Measurements from ENCODE around the gene ME3.

ME3 gene

DNA sequence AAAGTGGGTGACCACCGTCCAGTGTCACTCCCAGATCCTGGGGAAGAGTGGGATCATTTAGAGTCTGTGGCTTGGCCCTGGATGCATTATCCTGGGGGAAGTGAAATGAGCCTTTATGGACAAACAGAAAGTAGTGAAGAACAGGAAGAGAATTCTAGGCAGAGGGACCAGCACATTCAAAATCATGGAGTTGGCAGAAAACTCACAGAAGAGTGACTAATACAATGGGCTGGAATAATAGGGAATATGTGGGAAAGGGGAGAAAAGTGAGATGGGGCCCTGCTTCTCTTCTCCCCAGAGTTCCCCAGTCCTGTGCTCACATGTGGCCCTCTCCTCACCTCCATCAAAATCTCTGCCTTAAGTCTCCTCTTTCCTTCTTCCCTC, 213.4 kb downstream of the ME3 start:
- Histone ChIP-seq H3K36me3 (ENCODE audit: control insufficient read depth, low read depth, low read length) (no peaks in the 10 kb centered on the region), H3K9me3 (ENCODE audit: control insufficient read depth, low read depth, low read length) (no peaks in the 10 kb centered on the region), H3K9ac (ENCODE audit: low read length) (no peak overlapping the region), H3K27ac (ENCODE audit: low read length) (no peak overlapping the region), H3K4me1 (ENCODE audit: control insufficient read depth, low read depth, low read length) (no peaks in the 10 kb centered on the region), H3K27me3 (ENCODE audit: control insufficient read depth, insufficient read depth, low read length) (no peaks in the 10 kb centered on the region), H3K4me3 (ENCODE audit: low read length) (no peak overlapping the region)

DNA sequence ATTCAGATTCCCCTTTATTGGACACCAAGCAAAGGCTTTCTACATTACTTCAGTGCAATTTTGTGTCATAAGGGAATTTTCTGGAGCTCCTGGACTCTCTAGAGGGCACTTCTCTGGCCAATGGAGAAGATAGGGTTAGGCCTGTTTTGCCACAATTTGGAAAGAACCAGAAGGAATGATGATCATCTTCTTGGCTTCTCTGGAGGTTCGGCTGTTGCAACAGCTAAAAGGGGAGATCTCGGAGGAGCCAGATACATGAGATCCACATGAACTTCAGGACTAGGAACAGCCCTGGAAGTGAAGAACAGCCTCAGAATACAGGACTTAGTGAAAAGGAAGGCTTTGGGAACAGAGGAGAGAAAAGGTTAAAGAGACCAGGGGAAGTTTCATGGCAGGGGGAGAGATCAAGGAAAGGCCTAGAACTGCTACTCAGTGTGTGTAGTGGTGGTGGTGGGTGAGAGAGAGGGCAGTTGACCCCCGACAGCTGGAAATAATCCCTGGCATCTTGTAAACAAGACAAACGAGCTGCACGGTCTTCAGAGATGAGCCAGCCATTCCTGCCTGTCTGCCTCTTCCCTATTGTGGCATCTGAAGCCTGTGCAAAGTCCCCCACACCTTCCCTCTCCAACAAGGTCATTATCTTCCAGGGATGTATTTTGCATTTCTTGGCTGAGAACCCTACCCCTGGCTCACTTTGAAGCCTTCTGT, 214.0 kb downstream of the ME3 start:
- H3K27ac ChIP-seq (ENCODE audit: low read length) = no peak overlapping the region
- H3K9ac ChIP-seq (ENCODE audit: low read length) = no peak overlapping the region
- H3K4me3 ChIP-seq (ENCODE audit: low read length) = no peak overlapping the region
- H3K4me1 ChIP-seq (ENCODE audit: control insufficient read depth, low read depth, low read length) = no peaks in the 10 kb centered on the region
- H3K36me3 ChIP-seq (ENCODE audit: control insufficient read depth, low read depth, low read length) = no peaks in the 10 kb centered on the region
- no peaks in the 10 kb centered on the region for H3K9me3 ChIP-seq (ENCODE audit: control insufficient read depth, low read depth, low read length)
- no peaks in the 10 kb centered on the region for H3K27me3 ChIP-seq (ENCODE audit: control insufficient read depth, insufficient read depth, low read length)

DNA sequence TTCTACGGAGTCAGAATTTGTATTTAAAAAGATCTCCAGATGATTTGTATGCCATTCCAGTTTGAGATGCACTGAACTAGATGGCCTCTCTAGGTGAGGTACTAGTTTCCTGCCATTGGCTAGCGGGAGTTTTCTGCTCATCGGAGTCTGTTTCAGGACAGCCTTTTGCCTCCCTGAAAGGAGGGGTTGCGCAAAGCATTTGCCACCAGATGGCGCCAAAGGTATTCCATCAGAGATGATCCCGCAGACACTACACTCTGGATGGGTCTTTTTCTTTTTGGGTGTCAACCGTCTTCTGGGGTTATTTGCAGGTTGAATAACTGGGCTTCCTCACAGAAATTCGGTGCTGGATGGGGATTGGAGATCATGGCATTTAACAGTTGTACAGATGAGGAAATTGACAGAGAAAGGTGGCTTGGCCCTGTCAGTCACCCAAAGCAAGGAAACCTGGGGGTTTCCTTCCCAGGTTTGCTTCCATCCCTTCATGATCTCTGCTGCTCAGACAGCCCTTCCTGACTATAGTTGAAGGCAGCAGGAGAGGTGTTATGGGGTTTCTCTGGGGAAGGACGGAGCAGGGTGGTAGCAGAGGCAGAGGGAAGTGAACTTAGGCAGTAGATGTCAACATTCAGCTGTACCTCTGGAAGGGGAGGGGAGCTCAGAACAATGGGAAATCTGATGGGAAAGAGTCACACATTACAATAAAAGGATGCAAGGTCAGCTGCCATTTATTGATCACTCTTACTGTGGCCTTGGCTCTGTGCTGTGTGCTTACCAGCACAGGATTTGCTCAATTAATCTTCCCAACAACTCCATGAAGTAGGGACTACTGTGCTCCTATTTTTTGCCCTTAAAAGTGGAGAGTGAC, 216.1 kb downstream of the ME3 start:
- H3K4me1 ChIP-seq (ENCODE audit: control insufficient read depth, low read depth, low read length) = no peaks in the 10 kb centered on the region
- H3K27me3 ChIP-seq (ENCODE audit: control insufficient read depth, insufficient read depth, low read length) = no peaks in the 10 kb centered on the region
- no peak overlapping the region for H3K9ac ChIP-seq (ENCODE audit: low read length)
- H3K9me3 ChIP-seq (ENCODE audit: control insufficient read depth, low read depth, low read length) = no peaks in the 10 kb centered on the region
- H3K4me3 ChIP-seq (ENCODE audit: low read length) = no peak overlapping the region
- no peak overlapping the region for H3K27ac ChIP-seq (ENCODE audit: low read length)
- H3K36me3 ChIP-seq (ENCODE audit: control insufficient read depth, low read depth, low read length) = no peaks in the 10 kb centered on the region

DNA sequence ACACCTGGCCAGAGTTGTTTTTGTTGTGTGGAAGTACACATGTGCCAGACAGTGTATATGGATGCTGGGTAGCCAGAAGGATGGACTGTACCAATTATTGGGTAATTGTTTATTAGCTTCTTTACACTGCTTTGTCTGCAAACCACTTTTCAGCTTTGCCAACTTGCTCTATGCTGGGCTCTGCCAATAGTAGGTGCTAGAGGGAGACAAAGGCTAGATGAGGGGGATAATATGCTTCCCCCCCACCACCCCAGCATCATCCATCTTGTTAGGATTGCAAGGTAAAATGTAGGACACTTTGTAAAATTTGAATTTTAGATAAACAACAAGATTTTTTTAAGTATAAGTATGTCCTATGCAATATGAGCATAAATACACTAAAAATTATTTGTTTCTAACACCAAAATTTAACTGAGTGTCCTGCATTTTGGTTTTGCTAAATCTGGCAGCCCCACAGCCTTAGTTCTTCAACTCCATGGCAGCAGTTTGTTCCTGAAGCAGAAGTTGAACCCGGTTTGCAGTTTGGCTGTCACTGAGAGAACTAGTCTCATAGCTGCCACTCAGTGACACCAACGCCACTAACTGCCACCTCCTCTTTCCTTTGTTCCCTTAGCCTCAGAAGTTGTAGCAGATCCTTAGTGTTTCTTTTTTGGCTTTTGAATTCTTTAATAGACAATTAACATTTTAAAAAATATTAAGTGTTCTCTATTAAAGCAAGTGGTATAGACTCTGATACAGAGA, 219.0 kb downstream of the ME3 start:
- Histone ChIP-seq H3K9me3 (ENCODE audit: control insufficient read depth, low read depth, low read length) (no peaks in the 10 kb centered on the region), H3K4me1 (ENCODE audit: control insufficient read depth, low read depth, low read length) (no peaks in the 10 kb centered on the region), H3K36me3 (ENCODE audit: control insufficient read depth, low read depth, low read length) (no peaks in the 10 kb centered on the region), H3K27me3 (ENCODE audit: control insufficient read depth, insufficient read depth, low read length) (no peaks in the 10 kb centered on the region), H3K4me3 (ENCODE audit: low read length) (no peak overlapping the region), H3K9ac (ENCODE audit: low read length) (no peak overlapping the region), H3K27ac (ENCODE audit: low read length) (no peak overlapping the region)

DNA sequence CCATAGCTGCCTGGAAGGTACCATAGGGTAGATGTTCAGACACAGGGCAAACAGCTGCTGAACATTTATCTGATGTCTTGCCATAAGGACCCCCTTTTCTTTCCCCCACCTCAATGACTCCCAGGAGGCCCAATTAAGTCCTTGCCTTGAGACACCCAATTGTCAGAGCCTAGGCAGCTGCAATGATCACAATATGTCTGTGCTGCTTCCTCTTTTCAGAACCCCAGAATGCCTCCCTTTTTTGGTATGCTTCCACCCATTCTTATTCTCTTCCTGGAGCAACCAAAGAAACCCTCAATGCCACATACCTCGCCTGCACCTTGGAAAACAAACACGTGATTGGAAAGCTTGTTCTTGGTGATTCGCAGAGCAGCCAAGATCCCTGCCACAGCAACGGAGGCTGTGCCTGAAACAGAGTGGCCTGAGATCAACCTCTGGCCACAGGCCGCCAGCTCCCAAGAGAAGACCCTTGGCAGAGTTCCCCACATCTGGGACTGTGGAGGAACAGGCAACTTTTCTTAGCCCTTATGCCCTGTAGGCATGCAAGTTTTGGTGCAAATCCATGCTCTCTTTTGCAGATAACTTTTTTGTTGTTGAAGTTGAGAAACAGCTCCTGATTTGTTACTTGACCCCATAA, 222.3 kb downstream of the ME3 start:
- Histone ChIP-seq H3K27me3 (ENCODE audit: control insufficient read depth, insufficient read depth, low read length) (no peaks in the 10 kb centered on the region), H3K9me3 (ENCODE audit: control insufficient read depth, low read depth, low read length) (no peaks in the 10 kb centered on the region), H3K9ac (ENCODE audit: low read length) (no peak overlapping the region), H3K27ac (ENCODE audit: low read length) (no peak overlapping the region), H3K36me3 (ENCODE audit: control insufficient read depth, low read depth, low read length) (no peaks in the 10 kb centered on the region), H3K4me3 (ENCODE audit: low read length) (no peak overlapping the region), H3K4me1 (ENCODE audit: control insufficient read depth, low read depth, low read length) (no peaks in the 10 kb centered on the region)

DNA sequence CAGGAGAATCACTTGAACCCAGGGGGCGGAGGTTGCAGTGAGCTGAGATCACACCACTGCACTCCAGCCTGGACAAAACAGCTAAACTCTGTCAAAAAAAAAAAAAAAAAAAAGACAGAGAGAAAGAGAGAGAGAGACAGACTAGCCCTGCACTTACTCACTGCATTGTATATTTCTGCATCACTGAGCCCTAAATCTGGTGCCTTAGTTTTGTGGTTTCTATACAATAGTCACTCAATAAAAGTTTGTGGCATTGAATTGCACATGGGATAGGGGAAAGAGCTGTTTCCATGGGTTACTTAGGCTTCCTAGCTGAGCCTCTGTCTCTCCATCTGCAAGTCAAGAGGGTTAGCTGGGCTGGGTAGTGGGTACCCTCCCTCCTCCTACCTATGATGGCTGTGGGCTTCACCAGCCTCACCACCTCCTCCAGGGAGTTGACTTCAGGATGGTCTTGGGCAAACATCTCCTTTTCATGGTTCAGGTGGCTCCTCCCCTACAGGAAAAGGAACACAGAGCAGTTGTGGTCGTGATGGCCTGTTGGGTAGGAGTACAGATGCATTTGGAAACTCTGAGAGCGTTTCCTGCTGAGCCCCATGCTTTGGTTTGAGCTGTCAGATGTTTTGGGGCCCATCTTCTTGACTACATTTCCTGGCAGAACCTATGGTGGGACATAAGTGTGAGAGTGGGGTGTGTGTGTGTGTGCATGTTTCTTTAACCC, 224.5 kb downstream of the ME3 start:
- Histone ChIP-seq H3K9me3 (ENCODE audit: control insufficient read depth, low read depth, low read length) (no peaks in the 10 kb centered on the region), H3K27ac (ENCODE audit: low read length) (no peak overlapping the region), H3K4me3 (ENCODE audit: low read length) (no peak overlapping the region), H3K36me3 (ENCODE audit: control insufficient read depth, low read depth, low read length) (no peaks in the 10 kb centered on the region), H3K27me3 (ENCODE audit: control insufficient read depth, insufficient read depth, low read length) (no peaks in the 10 kb centered on the region), H3K9ac (ENCODE audit: low read length) (no peak overlapping the region), H3K4me1 (ENCODE audit: control insufficient read depth, low read depth, low read length) (no peaks in the 10 kb centered on the region)

DNA sequence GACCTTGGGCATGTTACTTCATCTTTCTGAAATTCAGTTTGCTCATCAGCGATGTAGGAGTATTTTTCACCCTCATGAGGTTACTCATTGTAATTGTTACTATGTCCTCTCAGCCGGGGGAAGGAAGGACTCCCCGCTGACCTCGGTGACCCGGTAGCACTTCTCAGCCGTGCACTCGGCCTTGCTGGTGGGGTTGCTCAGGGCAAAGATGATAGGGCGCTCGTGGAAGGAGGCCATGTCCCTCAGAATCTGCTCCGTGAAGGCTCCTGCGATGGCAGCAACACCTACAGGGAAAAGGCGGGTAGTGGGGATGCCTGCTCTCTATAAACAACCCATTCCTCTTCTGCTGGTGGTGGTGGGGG, 225.5 kb downstream of the ME3 start:
- no peaks in the 10 kb centered on the region for H3K27me3 ChIP-seq (ENCODE audit: control insufficient read depth, insufficient read depth, low read length)
- no peak overlapping the region for H3K27ac ChIP-seq (ENCODE audit: low read length)
- H3K4me1 ChIP-seq (ENCODE audit: control insufficient read depth, low read depth, low read length) = no peaks in the 10 kb centered on the region
- H3K9ac ChIP-seq (ENCODE audit: low read length) = no peak overlapping the region
- H3K4me3 ChIP-seq (ENCODE audit: low read length) = no peak overlapping the region
- H3K36me3 ChIP-seq (ENCODE audit: control insufficient read depth, low read depth, low read length) = no peaks in the 10 kb centered on the region
- no peaks in the 10 kb centered on the region for H3K9me3 ChIP-seq (ENCODE audit: control insufficient read depth, low read depth, low read length)

DNA sequence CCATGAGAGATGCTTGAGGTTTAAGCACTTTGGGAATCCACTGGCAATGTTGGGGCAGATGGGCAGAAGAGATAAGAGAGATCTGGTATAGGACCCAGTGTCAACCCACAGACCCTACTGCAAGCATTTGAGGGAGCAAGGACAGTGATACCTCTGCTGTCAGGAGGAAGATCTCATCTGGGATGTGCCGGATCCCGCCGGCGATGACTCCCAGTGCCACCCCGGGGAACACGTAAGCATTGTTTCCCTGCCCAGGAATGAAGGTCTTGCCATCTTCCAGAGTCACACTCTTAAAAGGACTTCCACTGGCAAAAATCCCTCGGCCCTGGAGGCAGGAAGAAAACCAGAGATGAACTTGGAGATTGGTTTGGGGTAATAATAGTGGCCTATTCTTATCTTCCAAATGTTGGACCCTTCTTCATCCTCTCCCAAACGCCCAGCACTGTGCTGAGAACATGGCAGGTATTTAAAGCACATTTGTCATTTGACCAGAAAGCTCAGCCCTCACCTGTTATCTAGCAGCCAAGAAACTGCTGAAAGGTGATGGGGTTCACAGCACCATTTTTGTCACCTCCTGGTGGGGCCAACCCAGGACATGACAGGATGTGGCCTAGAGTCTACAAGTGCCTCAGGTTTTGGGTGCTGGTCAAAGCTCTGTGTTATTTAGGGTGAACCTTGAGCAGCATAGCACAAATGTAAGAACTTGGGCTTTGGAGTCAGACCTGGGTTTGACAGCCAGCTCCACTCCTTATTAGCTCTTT, 226.1 kb downstream of the ME3 start:
- Histone ChIP-seq H3K27ac (ENCODE audit: low read length) (no peak overlapping the region), H3K9ac (ENCODE audit: low read length) (no peak overlapping the region), H3K27me3 (ENCODE audit: control insufficient read depth, insufficient read depth, low read length) (no peaks in the 10 kb centered on the region), H3K4me1 (ENCODE audit: control insufficient read depth, low read depth, low read length) (no peaks in the 10 kb centered on the region), H3K4me3 (ENCODE audit: low read length) (no peak overlapping the region), H3K36me3 (ENCODE audit: control insufficient read depth, low read depth, low read length) (no peaks in the 10 kb centered on the region), H3K9me3 (ENCODE audit: control insufficient read depth, low read depth, low read length) (no peaks in the 10 kb centered on the region)

DNA sequence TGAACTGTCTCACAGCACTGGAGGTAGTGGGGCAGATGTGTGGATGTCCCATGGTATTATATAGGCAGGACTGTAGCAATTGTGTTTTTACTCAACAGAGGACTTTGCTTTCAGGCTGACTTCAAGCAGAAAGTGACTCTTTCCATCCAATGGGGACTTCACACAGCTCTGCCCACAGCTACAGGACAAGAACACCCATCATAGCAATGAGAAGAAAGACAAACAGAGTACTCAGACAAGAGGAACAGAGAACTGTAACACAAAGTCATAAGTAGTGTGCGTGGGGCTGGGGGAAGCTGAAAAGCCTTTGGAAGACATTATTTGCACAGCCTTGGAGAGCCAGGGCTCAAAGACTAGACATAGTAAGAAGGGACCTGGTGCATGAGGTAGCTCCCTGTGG, 227.4 kb downstream of the ME3 start:
- no peak overlapping the region for H3K27ac ChIP-seq (ENCODE audit: low read length)
- no peaks in the 10 kb centered on the region for H3K36me3 ChIP-seq (ENCODE audit: control insufficient read depth, low read depth, low read length)
- no peak overlapping the region for H3K9ac ChIP-seq (ENCODE audit: low read length)
- no peaks in the 10 kb centered on the region for H3K9me3 ChIP-seq (ENCODE audit: control insufficient read depth, low read depth, low read length)
- no peak overlapping the region for H3K4me3 ChIP-seq (ENCODE audit: low read length)
- H3K4me1 ChIP-seq (ENCODE audit: control insufficient read depth, low read depth, low read length) = no peaks in the 10 kb centered on the region
- H3K27me3 ChIP-seq (ENCODE audit: control insufficient read depth, insufficient read depth, low read length) = no peaks in the 10 kb centered on the region

DNA sequence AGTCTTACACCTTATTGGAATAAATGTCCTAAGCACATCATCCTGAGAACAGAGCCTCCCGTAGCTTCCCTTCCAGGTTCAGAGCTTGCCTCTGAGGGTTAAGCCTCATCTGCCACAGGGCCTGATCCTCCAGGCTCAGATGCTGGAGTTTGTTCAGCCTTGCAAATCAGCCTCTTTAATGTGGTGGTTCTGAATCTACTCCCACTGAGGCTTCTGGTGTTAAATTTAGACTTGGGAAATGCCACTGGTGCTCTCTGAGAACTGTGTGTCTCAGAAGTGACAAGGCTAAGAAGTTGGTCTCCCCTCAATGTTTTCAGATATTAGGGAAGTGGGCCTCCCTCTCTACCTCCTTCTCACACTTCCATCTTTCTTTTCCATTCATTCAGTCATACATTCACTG, 229.0 kb downstream of the ME3 start:
- no peaks in the 10 kb centered on the region for H3K36me3 ChIP-seq (ENCODE audit: control insufficient read depth, low read depth, low read length)
- no peak overlapping the region for H3K27ac ChIP-seq (ENCODE audit: low read length)
- H3K4me1 ChIP-seq (ENCODE audit: control insufficient read depth, low read depth, low read length) = no peaks in the 10 kb centered on the region
- no peak overlapping the region for H3K9ac ChIP-seq (ENCODE audit: low read length)
- H3K4me3 ChIP-seq (ENCODE audit: low read length) = no peak overlapping the region
- no peaks in the 10 kb centered on the region for H3K9me3 ChIP-seq (ENCODE audit: control insufficient read depth, low read depth, low read length)
- no peaks in the 10 kb centered on the region for H3K27me3 ChIP-seq (ENCODE audit: control insufficient read depth, insufficient read depth, low read length)

Measured in iPS-18a (cell line).